ENCODE data around the gene KCNIP1.

DNA sequence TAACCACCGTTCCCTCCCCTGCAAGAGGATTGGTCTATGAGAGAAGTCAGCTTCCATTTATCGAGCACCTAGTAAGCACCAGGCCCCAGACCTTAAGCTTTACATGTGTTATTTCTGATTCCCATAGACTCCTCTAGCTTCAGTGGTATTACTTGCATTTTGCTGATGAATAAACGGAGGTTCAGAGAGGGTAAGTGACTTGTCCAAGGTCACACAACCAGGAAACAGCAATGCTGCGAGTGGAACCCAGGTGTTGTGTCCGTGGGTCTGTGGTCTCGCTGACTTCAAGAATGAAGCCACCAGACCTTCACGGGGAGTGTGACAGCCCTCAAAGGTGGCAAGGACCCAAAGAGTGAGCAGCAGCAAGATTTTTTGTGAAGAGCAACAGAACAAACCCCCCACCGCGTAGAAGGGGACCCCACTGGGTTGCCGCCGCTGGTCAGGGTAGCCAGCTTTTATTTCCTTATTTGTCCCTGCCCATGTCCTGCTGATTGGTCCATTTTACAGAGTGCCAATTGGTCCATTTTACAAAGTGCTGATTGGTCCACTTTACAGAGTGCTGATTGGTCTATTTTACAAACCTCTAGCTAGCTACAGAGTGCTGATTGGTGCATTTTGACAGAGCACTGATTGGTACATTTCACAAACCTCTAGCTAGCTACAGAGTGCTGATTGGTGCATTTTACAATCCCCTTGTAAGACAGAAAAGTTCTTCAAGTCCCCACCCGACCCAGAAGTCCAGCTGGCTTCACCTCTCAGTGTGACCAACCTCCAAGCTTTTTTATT, 29.1 kb upstream of the KCNIP1 start:
- TF ChIP-seq, protein P1, sequence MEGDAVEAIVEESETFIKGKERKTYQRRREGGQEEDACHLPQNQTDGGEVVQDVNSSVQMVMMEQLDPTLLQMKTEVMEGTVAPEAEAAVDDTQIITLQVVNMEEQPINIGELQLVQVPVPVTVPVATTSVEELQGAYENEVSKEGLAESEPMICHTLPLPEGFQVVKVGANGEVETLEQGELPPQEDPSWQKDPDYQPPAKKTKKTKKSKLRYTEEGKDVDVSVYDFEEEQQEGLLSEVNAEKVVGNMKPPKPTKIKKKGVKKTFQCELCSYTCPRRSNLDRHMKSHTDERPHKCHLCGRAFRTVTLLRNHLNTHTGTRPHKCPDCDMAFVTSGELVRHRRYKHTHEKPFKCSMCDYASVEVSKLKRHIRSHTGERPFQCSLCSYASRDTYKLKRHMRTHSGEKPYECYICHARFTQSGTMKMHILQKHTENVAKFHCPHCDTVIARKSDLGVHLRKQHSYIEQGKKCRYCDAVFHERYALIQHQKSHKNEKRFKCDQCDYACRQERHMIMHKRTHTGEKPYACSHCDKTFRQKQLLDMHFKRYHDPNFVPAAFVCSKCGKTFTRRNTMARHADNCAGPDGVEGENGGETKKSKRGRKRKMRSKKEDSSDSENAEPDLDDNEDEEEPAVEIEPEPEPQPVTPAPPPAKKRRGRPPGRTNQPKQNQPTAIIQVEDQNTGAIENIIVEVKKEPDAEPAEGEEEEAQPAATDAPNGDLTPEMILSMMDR (IDR thresholded peaks at IDR 0.05; ENCODE audit: low read length) = no peak
- TF ChIP-seq EZH2 (IDR thresholded peaks at IDR 0.05; ENCODE audit: borderline replicate concordance, low read length) = no peak
